Choroid plexus epithelial cell (primary cell): ENCODE results near the gene ACADVL.

ENCODE experiments used
- DNase-seq: peaks from one replicate; pipeline ENCODE4 v3.0.0-alpha.2; 2010; ENCODE audit warnings: low read depth
- H3K4me3 ChIP-seq: 2 replicates; pipeline ENCODE4 v1.5.1; 2011; ENCODE audit warnings: low read depth, mild to moderate bottlenecking, control low read depth, low read length, moderate library complexity
- CTCF ChIP-seq: conservative IDR thresholded peaks from 2 replicates; pipeline ENCODE4 v1.5.1; 2011; ENCODE audit warnings: low read depth, mild to moderate bottlenecking, control low read depth, inconsistent platforms, low read length, moderate library complexity

The ACADVL gene

GRCh38 chr17:7262192-7262934 lies 42.6 kb downstream of the ACADVL start, which contains the start of gene CLDN7:
CLDN7 (minus strand) TSS chr17:7262478; CDS start chr17:7262043, 435 bp downstream.
- no peak for TF ChIP-seq CTCF
- H3K4me3 ChIP-seq, result peak within 1 kb of the TSS; percentile 50
- DNase-seq, result no peak

- H3K4me3 ChIP-seq, result peak overlapping the region; percentile 24
- DNase-seq, result no peak
- TF ChIP-seq CTCF, result no peak
These were observed 43.4 kb downstream of the ACADVL start for GRCh38 chr17:7262935-7263800.

- DNase-seq, result no peak
- H3K4me3 ChIP-seq, result no peak overlapping the region
- no peak for TF ChIP-seq CTCF
These were observed 44.0 kb downstream of the ACADVL start for GRCh38 chr17:7263801-7264078.

- no peak for TF ChIP-seq CTCF
- DNase-seq, result no peak
- no peak overlapping the region for H3K4me3 ChIP-seq
These were observed 47.0 kb downstream of the ACADVL start for GRCh38 chr17:7266784-7267183.
